ENCODE data around the gene OVAAL.

OVAAL gene

DNA sequence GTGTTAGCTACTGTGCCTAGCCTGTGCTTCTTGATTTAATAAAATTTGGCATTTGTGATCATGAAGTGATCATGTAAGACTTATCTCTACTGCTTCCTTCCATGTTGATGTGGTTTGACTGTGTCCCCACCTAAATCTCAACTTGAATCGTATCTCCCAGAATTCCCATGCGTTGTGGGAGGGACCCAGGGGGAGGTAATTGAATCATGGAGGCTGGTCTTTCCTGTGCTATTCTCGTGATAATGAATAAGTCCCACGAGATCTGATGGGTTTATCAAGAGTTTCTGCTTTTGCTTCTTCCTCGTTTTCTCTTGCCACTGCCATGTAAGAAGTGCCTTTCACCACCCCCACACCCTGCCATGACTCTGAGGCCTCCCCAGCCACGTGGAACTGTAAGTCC lies at the start of gene OVAAL:
Gene OVAAL (plus strand): TSS at position 301 of the 400 bp plus-strand sequence.
- DNase-seq = no peak

DNA sequence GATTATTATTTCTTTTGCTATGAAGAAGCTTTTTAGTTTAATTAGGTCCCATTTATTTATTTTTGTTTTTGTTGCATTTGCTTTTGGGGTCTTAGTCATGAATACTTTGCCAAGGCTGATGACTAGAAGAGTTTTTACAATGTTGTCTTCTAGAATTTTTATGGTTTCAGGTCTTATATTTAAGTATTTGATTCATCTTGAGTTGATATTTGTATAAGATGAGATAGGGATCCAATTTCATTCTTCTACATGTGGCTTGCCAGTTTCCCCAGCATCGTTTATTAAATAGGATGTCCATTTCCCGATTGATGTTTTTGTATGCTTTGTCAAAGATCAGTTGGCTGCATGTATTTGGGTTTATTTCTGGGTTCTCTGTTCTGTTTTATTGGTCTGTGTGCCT lies 47.9 kb upstream of the OVAAL start:
- no peak for DNase-seq

DNA sequence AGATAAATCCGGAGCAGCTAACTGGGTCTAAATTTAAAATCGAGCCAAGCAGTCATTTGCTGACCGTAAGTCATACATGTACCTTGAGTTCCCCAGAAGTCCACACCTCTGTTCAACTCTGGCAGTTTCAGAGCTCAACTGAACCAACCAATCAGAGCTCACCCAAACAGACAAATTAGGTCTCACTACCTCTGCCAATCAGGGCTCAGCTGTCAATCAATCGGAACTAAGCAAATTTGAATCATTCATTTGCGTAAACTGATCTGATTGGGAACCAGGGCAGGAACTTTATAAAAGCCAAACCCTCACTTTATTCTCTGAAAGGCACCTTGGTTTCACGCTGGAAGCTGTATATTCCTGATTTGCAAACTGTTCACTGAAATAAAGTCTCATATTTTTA lies 45.2 kb upstream of the OVAAL start:
- no peak for DNase-seq

DNA sequence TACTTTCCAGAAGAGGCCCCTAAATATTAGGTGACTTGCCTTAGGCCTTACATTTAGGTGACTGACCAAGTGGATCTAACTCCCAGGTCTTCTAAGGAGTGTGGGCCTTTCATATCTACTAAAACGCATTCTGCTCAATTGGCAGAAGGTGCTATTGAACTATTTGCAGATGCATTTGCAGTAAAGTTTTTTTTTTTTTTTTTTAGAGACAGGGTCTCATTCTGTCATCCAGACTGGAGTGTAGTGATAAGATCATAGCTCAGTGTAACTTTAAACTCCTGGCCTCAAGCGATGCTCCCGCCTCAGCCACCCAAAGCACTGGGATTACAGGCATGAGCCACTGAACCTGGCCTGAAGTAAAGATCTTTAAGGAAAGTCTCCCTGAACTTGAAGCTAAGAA lies 43.4 kb upstream of the OVAAL start:
- DNase-seq = no peak

DNA sequence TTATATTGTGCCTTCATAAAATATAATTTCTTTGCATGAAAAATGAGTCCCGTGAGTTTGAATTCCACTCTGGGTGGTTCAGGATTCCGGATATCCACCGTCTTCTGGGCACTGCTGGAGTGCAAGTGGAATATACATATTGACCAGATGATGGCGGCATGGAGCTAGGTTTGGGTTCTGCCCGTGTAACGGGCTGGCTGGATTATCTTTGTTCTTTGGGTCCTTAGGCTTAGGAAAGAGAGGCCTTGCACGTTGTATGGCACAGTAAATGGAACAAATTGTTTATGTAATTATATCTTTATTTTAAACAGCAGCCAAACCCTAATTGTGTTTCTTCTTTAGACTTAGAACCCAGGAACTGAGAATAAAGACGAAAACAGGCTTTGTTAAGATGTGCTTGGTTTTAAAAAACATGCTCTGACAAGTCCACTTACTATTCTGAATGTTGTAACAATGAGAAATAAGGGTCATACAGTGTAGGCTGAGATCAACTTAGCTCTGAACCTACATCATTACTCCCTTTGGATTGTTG lies 42.8 kb upstream of the OVAAL start:
- peak; percentile 53 for DNase-seq

DNA sequence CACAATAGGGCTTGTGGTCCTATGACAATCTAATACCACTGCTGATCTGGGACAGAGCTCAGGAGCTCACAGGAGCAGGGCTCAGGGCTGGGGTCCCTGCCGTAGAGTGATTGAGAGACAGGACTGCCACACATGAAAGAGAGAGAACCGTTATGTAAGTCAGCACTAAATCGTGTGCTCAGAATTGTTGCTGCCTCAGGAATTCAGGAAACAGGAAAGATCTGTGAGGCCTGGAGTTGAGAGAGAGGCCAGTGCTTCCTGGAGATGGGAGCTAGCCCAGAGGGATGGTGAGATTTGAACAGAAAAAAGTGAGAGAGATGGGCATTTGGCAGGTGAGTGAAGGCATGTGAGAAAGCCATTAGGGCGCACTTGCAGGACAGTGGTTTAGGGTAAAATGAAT lies 38.9 kb upstream of the OVAAL start:
- no peak for DNase-seq

DNA sequence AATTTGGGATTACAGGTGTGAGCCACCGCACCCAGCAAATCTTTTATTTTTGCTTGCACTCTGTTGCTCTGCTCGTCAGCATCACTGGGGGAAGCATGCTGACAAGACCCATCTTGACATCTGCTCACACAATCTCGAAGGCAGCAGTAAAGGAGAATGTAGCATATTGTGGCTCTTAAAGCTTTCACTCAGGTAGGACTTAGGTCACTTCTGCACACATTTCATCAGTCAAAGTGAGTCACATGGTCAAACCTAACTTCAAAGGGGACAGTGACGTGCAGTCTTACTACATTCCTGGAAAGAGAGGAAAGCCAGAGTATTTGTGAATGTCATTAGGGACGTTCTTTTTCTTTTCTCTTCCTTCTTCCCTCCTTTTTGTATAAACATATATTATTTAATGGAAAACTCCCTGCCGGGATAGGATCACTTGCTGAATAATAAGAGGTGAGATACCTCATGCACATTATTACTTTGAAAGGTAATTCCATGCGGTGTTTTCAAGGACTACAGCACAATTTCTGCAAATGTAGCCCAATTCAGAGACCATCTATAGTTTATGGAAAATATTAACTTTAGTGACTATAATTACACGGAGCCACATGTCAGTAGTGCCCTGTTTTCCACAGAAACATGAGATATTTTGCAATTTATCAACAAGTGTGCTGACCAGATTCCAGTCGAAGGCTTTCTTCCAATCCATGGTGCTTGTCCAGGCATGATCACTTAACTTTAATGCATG lies 37.1 kb upstream of the OVAAL start:
- no peak for DNase-seq

DNA sequence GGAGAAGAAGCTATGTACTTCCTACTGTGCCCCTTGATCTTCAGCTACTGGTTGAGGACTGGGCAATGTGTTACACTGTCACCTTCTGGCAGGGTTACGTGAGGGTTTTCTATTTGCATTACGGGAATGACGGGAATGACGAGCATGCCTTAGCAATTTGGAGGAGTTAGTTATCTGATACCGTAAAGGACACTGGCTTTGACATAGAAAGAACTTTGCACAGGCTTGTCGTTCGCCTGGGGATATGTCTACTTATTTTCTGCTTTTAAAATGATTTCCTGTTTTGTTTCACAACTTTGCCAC lies 36.6 kb upstream of the OVAAL start:
- DNase-seq = no peak

DNA sequence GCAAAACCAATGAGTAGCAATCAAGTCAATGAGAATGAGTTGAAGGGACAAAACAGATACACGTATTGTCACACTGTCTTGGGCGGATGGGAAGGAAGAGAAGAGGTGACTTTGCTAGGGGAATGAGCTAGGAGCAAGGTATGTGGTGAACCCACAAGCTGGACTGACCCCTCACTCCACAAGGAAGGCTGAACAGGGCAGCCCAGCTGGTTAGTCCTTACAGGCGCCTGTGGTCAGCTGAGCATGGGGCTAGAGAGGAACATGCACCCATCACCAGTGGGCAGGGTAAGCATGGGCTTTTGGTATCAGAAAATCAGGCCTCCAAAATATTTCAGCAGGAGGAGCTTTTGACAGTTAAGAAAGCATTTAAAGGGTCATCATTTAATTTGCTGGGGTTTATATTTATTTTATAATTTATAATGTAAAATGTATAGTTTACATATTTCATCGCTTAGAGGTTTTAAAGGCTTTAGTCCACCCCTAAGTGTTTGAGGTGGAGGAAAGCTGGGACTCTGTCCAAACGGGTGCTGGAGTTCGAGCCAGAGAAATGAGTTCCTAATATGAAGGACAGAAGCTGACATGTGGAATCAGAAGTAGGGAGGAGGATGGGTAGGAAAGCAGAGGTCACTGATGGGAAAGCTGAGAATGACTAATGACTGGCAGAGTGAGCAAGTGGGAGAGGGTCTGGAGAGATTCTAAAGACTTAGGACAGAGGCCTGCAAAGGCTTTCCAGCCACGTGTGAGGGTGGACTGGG lies 34.4 kb upstream of the OVAAL start:
- DNase-seq = no peak

DNA sequence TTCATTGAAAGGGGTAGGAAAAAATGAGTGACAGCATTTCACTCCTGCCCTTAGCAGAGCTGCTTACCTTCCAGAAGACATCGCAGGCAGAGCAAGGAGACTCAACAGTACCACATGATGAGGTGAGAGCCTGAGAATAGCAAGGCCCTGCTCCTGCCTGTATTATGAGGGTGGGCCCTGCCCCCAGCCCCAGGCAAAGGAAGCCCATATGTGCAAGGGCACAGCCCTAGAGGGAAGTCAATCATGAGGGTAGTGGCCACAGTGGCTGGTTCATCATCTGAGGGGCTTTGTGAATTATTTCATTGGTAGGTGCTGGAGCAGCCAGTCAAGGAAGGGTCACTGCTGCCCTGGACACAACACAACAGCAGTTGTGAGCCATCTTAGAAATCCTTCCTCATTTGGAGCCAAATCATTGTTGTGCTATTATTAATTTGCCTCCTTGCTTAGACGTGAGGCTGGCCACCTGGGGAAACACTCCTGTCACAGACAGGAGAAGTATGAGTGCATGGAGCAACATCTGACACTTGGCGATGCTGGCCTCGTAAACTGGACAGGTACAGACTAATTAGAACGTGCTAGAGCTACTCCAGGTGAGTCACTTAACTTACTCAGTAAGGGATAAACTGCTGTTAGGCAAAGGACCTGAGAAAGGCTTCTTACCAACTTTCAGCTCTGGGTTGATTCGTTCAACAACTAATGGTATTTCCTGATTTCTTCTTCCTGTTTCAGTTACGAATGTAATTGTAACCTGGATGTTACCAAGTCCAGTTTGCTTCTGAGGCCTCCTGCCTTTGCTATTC lies 33.6 kb upstream of the OVAAL start:
- no peak for DNase-seq

DNA sequence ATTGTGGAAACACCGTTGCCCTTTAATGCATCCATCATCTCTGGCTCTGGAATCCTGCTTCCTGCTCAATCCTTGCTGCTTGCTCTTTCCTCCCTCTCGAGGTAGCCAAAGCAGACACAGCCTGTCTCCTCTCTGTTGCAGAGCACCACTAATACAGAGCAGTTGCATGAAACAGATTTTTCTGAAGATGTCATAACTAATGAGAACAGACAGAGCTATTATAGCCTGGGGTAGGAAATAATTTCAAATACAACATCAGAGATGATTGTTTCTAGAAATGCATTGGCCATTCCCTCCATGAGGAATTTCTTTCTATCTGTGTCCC lies 33.1 kb upstream of the OVAAL start:
- no peak for DNase-seq

DNA sequence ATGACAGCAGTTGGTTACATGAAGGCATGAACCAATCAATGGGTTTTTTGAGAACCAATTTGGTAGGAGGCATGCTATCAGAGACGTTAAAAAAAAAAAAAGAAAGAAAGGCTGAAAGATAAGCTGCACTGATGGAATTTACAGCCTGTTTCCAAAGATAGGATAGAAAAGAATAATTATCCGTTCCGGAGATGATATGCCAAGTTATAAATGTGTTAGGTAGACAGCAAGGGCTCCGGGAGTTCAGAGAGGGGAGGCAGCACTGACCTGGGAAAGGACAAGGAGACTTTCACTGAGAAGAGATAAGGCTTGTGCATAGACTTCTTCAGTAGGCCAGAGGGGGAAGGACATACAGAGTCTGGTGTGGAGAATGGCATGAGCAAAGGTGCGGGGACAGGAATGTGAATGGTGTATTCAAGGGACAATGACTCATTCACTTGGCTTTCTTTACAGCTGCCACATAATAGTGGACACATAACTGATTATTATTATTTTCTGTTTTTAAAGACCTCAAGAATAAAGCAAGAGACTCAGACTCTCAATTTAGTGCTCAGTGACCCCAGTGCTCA lies 31.6 kb upstream of the OVAAL start:
- DNase-seq = no peak

DNA sequence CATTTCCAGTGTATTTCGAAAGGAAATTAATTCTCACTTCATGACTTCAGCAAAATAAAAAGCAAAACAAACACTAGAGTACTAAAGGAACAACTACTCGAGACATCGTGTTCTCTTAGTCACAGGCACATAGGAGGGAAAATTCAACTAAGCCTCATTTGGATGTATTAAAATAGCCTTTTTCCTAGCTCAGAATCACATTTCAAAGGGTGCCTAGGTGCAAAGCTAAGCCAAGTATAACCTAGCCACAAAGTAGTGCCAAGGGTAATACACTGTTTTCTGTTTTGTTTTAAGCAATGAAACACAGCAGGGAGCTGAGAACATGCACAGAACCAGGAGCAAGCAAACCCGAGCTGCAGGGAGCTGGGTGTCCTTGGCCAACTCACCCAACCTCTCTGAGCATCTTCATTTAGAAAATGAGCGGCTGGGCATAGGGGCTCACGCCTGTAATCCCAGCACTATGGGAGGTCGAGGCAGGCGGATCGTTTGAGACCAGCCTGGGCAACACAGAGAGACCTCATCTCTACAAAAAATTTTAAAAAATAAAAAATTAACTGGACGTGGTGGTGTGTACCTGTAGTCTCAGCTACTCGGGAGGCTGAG lies 29.8 kb upstream of the OVAAL start:
- DNase-seq = no peak

DNA sequence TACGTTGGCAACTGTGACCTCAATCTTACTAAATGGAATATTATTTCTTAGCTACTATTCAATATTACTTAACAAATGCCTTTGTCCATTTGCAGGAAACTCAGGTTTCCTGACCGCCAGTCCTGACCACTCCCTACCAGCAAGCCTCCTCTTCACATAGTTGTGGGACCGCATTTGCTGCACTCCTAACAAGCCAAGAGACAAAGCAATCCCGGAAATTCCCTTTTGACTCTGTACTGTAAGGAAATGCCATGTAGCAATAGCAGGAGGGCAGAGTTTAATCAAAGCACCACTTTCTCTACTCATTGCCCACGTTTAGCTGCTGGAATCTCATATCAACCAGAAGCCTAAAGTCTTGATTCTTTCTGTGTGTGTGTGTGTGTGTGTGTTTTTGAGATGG lies 28.3 kb upstream of the OVAAL start:
- no peak for DNase-seq

DNA sequence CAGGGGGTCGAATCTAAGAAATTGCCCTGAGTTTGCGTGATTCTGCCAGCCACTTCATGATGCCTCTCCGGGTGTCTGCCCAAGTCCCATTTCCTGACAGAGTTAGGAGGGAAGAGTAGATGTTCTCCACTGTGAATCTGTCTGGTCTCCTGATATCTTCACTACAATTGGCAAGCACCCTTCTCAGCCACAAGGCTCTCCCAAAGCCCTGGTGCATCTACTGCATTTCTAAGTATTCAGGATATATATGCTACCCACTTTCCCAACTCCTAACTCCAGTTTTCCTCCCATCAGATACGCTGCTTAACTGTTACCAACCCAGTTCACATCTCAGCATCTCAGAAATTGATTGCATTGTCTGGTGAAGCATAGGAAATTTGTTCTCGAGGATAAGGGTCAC lies 25.9 kb upstream of the OVAAL start:
- no peak for DNase-seq

DNA sequence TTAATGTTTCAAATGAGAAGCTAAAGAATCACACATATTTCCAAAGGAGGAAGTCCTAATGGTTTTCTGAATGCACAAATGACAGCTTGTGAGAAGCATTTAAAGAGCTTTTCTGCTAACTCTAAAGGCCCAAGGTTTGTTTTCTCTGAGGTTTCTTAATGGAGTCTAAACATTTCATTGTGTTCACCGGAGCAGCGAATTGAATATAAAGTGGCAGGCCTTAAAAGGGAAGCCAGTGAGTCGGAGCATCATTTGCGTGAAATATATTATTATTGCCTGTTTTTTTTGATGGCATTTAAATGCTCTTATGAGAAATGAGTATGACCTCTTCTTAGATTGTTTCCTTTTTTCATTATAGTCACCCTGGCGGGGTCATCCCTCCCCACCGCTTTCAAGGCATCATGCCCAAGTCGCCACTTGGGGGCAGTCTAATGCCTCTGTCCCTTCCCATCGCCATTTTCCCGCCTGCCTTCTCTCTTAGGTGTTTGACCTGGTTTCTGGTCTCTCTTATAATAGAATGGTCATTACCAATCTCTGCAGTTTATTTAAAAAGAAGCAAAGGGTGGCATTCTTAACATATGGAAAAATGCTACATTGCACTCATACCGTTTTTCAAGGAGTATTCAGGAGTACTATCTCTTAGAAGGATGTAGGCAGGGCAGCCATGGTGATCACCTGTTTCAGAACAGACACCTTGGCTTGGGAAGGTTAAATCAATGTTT lies 25.3 kb upstream of the OVAAL start:
- peak; percentile 10 for DNase-seq

DNA sequence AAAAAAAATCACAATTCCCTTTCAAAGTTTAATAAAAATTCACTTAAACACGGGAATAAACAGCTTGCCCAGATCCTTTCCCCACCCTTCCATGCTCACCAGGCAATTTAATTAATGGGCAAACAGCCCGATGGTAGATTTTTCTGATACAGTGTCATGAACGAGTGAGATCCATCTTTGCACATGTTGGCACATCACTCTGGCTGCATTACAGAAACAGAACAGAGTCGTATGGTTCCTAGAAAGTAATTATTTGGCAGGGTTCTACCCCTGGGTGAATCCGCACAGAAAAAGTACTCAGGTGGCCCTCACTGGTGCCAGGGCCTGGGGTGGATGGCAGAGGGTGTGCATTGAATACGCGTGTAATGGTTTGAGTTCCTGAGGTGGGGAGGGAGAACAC lies 24.6 kb upstream of the OVAAL start:
- no peak for DNase-seq

DNA sequence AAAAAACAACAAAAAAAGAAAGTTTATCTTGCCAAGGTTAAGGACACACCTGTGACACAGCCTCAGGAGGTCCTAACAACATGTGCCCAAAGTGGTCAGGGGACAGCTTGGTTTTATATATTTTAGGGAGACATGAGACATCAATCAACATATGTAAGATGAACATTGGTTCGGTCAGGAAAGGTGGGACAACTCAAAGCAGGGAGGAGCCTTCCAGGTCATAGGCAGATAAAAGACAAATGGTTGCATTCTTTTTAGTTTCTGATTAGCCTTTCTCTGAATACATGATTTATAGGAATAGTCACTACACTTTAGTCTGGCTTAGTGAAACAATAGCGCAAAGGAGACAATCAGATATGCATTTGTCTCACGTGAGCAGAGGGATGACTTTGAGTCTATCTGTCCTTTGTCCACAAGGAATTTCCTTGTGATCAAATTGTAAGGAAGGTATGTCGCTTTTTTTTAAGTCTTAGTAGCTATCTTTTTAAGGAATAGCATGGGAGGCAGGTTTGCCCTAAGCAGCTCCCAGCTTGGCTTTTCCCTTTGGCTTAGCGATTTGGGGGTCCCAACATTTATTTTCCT lies 23.3 kb upstream of the OVAAL start:
- DNase-seq = no peak

DNA sequence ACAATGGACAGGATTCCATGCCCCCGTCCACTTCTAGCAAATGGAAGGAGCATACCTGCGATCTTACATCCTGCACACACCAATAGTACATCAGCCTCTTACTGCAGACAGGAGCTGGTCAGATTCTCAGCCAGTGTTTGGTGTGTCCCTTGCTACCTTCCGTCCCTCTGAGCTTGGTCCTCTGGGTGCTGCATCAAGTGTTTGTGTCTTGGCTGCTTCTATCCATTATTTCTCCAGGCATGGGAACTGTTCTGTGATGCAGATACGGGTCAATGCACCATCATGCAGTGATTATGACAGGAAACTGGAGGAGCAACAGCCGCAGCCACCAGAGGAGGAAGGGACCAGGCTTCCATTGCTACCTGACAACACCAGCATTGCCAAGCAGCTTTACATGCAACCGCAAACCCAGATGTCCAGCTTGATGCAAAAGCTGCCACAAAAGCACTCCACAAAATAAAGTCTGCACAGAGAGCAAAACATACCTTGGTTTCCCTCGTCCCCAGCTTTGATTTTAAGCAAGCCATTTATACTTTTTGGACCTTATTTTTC lies 21.9 kb upstream of the OVAAL start:
- DNase-seq = no peak

DNA sequence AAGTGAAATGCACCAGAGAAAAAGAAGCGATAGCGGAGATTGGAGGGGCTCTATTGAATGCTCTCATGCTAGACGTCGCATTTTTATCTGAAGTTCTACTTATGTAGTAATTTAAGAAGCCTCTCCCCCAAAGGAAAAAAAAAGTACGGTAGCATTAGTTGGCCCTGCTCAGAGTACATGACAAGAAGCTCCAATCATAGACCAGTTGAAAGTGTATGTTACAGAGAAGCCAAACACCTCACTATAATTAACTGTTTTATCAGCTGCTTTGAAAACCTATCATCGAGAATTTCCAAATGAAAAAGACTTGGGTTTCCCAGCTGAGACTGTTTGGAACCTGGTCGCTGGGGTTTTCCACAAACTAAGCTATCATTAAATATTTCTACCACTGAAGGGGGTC lies 19.6 kb upstream of the OVAAL start:
- no peak for DNase-seq

DNA sequence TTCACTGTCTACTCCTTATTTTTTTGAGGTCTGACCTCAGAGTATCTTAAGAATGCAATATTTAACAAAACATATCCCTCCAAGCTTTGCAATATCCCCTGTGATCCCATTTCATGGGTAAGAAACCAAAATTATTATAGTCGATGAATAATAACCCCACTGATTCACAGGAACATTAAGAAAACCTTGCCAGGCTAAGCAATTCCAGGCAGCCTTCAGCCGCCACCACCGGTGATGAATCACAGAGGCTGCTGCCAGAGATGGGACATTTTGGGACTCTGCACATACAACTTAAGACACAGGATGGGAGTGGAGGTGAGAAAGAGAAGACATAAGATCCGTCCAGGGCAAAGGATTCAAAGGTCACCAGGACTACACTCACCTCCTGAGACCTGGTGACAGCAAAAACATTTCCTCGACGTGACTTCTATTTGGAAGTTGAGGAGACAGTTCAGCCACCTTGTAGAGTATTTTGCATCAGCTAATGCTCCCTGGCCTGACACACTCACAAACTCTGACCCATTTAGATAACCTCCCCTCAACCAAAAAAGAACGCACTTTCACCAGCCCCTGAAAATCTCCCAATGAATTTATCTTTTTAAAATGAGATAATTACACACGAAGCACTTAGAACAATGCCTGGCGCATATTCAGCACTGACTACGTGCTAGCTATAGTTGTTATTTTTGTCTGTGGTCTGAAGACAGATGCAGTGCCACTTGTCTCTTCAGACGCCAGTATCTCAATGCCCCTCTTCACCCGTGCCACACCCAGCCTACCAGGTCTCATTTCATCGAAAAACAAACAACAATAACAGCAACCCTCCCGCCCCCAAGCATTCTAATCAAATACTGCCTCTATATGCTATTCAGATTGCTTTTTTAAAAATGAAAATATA lies 17.8 kb upstream of the OVAAL start:
- no peak for DNase-seq

All from NCI-H1417 treated with DMSO at 0.1 percent for 48 hours (cell line).